Embryonic facial prominence (tissue), 1 donor: ENCODE data around the gene CDHR1.
"Not testable (repeated sequence)": the region's sequence is repeated elsewhere in the genome, so short reads cannot be mapped to it uniquely, and the experiment has no call there.

Experiments used
- DNase-seq: peaks from one replicate; pipeline ENCODE4 v3.0.0-alpha.2; 2016; ENCODE audit errors: extremely low spot score

Gene CDHR1

DNA sequence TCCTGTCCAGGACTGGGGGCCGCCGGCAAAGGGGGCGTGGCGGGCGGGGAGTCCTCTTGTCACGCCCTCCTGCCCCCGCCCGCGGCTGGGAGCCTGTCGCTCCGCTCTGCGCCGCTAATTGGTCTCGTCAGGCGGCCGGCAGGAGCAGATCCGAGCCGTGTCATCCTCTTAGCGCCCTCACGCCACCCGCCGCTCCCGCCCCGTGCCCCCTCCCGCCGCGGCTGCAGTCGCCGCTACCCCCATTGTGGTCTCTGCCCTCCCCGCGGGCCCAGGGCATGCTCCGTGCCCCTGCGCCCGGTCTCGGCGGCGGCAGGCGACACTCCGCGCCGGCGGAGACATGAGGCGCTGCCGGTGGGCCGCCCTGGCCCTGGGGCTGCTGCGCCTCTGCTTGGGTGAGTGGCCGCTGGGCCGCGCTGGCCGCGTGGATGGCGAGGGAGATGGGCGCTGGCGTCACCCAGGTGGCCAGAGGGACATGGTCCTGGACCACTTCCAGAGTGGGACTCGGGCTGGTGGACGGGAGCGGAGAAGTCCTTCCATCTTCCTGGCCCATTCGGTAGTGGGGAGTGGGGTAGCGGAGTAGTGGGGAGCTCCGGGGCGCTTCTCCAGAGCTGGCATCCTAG lies at the start of gene CDHR1:
TSS of gene CDHR1 (plus strand) at position 114 of the 620 bp plus-strand sequence. CDS start at position 338, 224 bp downstream.
- DNase-seq, result no peak

DNA sequence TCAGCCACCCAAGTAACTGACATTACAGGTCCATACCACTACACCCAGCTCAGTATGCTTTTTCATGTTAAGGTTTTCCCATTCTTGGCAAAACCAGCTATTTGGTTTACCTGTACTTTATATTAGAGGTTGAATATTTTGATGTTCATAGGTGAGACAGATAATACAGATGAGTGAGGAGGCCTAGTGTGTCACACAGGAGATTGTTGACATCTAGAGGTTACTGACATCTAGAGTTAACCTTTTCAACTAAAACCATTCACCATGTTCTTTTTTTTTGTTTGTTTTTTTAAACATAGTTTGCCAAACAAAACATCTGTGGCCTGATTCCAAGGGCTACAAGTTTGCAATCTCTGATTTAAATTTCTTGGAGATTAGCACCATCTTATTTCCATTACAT lies 47.0 kb upstream of the CDHR1 start:
- no peak for DNase-seq

GRCh38 chr10:84148006-84148597 lies 46.2 kb upstream of the CDHR1 start:
- not testable (repeated sequence) for DNase-seq

DNA sequence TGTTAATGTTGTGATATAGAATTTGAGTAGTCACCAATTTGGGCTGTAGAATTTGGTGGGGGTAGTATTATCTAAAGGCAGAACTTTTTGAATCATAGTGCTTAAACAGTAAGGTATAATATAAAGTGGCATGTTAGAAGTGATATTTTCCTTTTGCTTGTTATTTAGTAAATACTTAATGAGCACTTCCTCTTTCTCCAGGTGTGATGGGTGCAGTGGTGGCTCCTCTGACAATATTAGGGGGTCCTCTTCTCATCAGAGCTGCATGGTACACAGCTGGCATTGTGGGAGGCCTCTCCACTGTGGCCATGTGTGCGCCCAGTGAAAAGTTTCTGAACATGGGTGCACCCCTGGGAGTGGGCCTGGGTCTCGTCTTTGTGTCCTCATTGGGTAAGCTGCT lies 44.5 kb upstream of the CDHR1 start:
- DNase-seq, result no peak

DNA sequence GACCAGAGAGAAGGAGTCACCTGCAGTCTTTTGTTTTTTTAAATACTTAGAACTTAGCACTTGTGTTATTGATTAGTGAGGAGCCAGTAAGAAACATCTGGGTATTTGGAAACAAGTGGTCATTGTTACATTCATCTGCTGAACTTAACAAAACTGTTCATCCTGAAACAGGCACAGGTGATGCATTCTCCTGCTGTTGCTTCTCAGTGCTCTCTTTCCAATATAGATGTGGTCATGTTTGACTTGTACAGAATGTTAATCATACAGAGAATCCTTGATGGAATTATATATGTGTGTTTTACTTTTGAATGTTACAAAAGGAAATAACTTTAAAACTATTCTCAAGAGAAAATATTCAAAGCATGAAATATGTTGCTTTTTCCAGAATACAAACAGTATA lies 41.6 kb upstream of the CDHR1 start:
- DNase-seq, result no peak

- no peak for DNase-seq
Observed at GRCh38 chr10:84155521-84155920, 38.8 kb upstream of the CDHR1 start.

DNA sequence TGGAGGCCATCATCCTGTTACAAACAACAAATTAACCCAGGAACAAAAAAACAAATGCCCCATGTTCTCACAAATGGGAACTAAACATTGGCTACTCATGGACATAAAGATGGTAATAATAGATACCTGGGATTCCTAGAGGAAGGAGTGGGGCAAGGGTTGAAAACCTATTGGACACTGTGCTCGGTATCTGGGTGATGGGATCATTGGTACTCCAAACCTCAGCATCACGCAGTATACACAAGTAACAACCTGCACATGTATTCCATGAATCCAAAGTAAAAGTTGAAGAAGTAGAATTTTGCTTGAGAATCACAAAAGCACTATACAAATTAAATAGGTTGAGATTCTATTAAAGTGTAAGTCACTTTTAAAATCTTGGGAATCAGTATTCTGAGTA lies 38.3 kb upstream of the CDHR1 start:
- DNase-seq, result no peak

GRCh38 chr10:84156768-84157167 lies 37.6 kb upstream of the CDHR1 start:
- DNase-seq, result no peak

- DNase-seq, result no peak
Observed at GRCh38 chr10:84158061-84158460, 36.3 kb upstream of the CDHR1 start.

- DNase-seq, result no peak
Observed at GRCh38 chr10:84158550-84158949, 35.8 kb upstream of the CDHR1 start.

GRCh38 chr10:84159076-84159685 lies 35.2 kb upstream of the CDHR1 start:
- no peak for DNase-seq

GRCh38 chr10:84160663-84161362 lies 33.5 kb upstream of the CDHR1 start:
- no peak for DNase-seq

- no peak for DNase-seq
Observed at GRCh38 chr10:84163996-84164395, 30.3 kb upstream of the CDHR1 start.

GRCh38 chr10:84164442-84164841 lies 29.9 kb upstream of the CDHR1 start:
- no peak for DNase-seq

DNA sequence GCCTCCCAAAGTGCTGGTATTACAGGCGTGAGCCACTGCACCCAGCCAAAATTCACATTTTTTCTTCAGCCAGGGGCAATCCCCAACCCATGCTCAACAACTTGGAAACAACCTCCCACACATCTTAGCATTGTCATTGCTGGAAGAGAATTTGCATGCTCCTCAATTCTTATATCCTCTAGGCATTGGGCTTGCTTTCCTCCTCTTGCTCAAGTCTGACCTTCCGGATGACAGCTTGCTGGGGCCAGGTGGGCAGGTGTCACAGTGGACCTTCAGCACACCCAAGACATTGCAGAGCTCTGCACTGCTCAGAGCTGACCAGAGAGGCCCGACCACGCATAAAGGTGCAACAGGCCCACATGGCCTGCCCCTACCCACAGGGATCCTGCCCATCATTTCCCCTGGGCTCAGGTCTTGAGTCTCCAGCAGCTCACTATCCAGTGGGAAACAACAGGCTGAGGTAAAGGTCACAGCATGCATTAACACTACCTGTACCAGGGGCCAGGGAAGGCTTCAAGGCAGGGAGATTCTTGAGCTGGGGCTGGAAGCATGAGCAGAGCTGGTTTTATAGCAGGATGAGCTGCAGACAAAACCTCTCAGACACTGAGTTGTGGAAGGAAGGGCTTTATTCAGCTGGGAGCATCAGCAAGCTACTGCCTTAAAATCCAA lies 27.6 kb upstream of the CDHR1 start:
- DNase-seq, result no peak

DNA sequence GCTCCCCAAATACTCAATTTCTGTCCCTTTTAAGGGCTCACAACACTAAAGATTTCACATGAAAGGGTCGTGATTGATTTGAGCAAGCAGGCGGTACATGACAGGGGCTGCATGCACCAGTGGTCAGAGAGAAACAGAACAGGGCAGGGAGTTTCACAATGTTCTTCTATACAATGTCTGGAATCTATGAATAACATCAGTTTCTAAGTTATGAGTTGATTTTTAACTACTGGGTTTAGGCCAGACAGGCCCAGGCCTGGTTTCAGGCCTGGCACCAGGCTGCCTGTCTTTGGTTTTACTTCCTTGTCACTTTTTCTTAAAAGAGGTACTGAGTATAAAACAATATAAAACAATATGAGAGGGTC lies 27.1 kb upstream of the CDHR1 start:
- DNase-seq, result not testable (repeated sequence)

GRCh38 chr10:84168382-84168781 lies 26.0 kb upstream of the CDHR1 start:
- DNase-seq, result not testable (repeated sequence)

DNA sequence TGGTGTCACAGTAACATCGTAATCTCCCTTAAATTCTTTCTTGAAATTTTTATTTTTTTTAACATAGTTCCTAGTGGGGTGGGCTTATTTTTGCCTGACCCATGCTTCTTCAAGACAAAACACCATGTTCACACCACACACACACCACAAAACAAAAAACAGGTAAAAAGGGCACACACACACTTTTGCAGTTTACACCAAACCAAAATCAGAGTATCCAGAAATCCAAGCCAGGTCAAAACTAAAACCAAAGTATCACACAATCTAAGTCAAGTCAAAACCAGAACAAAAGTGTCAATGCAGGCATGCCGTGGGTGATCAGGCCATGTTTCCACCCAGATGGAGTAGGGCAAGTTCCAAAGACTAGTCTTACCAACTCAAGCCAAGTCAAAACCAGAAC lies 23.1 kb upstream of the CDHR1 start:
- DNase-seq, result not testable (repeated sequence)

DNA sequence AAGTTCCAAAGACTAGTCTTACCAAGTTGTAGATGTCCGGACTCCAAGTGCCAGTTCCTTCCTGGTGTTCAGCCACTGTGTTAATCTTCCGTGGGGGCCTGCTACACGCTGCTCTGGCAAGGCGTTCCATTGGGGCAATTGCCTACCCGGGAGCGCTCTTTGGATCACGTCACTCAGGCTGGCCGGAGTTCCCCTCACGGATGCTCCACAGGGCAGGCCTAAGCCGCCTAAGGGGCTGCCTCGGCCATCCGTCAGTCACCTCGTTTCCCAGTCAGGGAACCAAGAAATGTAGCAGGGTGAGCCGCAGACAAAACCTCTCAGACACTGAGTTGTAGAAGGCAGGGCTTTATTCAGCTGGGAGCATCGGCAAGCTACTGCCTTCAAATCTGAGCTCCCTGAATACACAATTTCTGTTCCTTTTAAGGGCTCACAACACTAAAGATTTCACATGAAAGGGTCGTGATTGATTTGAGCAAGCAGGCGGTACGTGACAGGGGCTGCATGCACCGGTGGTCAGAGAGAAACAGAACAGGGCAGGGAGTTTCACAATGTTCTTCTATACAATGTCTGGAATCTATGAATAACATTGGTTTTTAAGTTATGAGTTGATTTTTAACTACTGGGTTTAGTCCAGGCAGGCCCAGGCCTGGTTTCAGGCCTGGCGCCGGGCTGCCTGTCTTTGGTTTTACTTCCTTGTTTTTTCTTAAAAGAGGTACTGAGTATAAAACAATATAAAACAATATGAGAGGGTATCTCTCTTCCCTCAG lies 22.5 kb upstream of the CDHR1 start:
- not testable (repeated sequence) for DNase-seq

- DNase-seq, result no peak
Observed at GRCh38 chr10:84172467-84173356, 21.6 kb upstream of the CDHR1 start.
